Measurements from ENCODE around the gene MKRN2OS. TPM values are rescaled to one million over a fixed set of nuclear protein-coding genes. Genes with fewer than 3 reads are reported as not detected.
A peak's percentile ranks its signal among the peaks of the same experiment; 100 is the strongest.

MKRN2OS gene
- polyA plus RNA-seq, 2 of the 4 experiments (the other 2 are of a cell fraction): not detected

DNA sequence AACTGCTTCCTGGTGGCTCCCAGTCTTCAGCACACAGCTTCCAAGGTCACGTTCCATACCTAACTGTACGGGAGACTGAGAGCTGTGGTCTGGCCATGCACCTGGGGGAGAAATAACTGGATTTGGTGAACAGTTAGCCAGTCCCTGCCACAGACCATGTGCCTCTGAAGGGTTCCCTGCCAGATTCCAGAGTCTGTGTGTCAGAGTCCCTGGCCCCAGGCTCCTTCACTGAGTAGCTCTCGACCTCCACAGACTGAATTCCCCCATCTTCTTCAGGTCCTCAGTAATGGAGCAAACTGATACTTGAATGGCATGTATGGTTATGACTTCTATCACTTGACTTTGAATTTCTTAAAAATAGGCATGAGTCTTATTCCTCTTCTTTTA is 17.5 kb downstream of the MKRN2OS start:
- WGBS (ENCODE audit: missing lambda C conversion rate): 90% methylated on average over 3 of the region's 3 CpGs
- POLR2A ChIA-PET: no interaction called here
- ATAC-seq (no peak), FAIRE-seq (no peak), DNase-seq (ENCODE audit: low read depth in 1 of 2, low spot score in 1 of 2) (no peak)
- Histone ChIP-seq H3K4me3 (no peak overlapping the region), H3K9me3 (no peaks in the 10 kb centered on the region), H3K4me1 (no peaks in the 10 kb centered on the region), H3K4me2 (no peak overlapping the region), H3K27ac (no peak overlapping the region)
- CTCF ChIA-PET: no interaction called here
- TF ChIP-seq, protein P1, sequence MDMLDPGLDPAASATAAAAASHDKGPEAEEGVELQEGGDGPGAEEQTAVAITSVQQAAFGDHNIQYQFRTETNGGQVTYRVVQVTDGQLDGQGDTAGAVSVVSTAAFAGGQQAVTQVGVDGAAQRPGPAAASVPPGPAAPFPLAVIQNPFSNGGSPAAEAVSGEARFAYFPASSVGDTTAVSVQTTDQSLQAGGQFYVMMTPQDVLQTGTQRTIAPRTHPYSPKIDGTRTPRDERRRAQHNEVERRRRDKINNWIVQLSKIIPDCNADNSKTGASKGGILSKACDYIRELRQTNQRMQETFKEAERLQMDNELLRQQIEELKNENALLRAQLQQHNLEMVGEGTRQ (IDR thresholded peaks at IDR 0.05): no peak
- TF ChIP-seq TP53 (CRISPR knock-in tag; IDR thresholded peaks at IDR 0.05): no peak
- no peak for TF ChIP-seq HOXB5 (CRISPR knock-in tag; IDR thresholded peaks at IDR 0.05)
- TF ChIP-seq NR3C1 (IDR thresholded peaks at IDR 0.05): no peak
- TF ChIP-seq NPAS2 (CRISPR knock-in tag; IDR thresholded peaks at IDR 0.05; ENCODE audit: borderline replicate concordance): no peak

DNA sequence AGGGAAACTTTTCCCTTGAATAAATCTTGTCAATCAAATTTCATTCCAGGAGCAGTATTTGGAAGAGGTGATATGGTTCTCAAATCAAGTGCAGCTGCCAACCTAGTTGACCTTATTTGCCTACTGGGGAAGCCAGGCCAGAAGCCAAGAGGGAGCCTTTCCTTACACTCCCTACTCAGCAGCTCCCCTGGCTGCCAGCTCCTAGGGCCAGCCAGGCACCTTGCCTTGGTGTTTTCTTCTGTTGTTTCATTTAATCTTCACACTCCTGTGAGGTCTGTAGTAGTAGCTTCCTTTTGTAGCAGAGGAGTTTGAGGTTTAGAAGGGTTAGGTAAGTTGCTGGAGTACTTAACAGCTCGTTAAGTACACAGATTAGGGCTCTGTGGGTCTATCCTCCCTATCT is 22.6 kb downstream of the MKRN2OS start:
- DNase-seq (ENCODE audit: low read depth in 1 of 2, low spot score in 1 of 2): no peak
- ChIA-PET POLR2A (interaction anchor here (0.7 kb wide), 1 partner anchor 38 kb away, joined by 3 read pairs; the partner anchor contains the start of gene TSEN2), CTCF (interaction anchor here (1.3 kb wide), 1 partner anchor 58 kb away, joined by 5 read pairs; no protein-coding TSS in a partner anchor)
- Histone ChIP-seq H3K4me1 (no peaks in the 10 kb centered on the region), H3K4me2 (no peak overlapping the region), H3K27ac (no peak overlapping the region), H3K4me3 (no peak overlapping the region), H3K9me3 (no peaks in the 10 kb centered on the region)
- TF ChIP-seq TP53 (CRISPR knock-in tag; IDR thresholded peaks at IDR 0.05) (no peak), MAZ (IDR thresholded peaks at IDR 0.05; ENCODE audit: borderline replicate concordance, low read depth, low read length) (no peak), RCOR1 (IDR thresholded peaks at IDR 0.05; ENCODE audit: low read depth, low read length) (no peak), NFE2L2 (conservative IDR thresholded peaks at IDR 0.05; ENCODE audit: low read length) (no peak), FOXS1 (CRISPR knock-in tag; IDR thresholded peaks at IDR 0.05) (no peak), HOXB13 (CRISPR knock-in tag; IDR thresholded peaks at IDR 0.05; ENCODE audit: low read depth) (no peak), NR3C1 (IDR thresholded peaks at IDR 0.05) (no peak)
- TF ChIP-seq, protein P2, sequence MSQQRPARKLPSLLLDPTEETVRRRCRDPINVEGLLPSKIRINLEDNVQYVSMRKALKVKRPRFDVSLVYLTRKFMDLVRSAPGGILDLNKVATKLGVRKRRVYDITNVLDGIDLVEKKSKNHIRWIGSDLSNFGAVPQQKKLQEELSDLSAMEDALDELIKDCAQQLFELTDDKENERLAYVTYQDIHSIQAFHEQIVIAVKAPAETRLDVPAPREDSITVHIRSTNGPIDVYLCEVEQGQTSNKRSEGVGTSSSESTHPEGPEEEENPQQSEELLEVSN (IDR thresholded peaks at IDR 0.05; ENCODE audit: borderline replicate concordance, low read depth): no peak
- ATAC-seq: peak; percentile 27 to 56; a peak in 1 of 6 replicates
- FAIRE-seq: no peak
- WGBS (ENCODE audit: missing lambda C conversion rate): 88% methylated on average over 1 of the region's 1 CpG

DNA sequence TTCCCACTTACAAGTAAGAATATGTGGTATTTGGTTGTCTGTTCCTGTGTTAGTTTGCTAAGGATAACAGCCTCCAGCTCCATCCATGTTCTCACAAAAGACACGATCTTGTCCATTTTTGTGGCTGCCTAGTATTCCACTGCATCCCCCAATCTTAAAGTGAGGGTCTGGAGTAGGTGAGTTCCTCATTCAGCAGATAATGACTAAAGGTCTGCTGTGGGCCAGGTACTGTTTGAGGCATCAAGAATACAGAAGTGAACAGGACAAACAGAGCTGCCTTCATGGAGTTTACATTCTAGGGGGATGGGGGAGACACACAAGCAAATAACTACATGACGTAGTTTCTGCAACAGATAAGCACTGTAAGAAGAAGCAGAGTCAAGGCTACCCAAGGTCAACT is 24.3 kb downstream of the MKRN2OS start:
- no peaks in the 10 kb centered on the region for H3K9me3 ChIP-seq
- 89% methylated on average over 2 of the region's 2 CpGs for WGBS (ENCODE audit: missing lambda C conversion rate)
- CTCF ChIA-PET: interaction anchor here (0.6 to 1.9 kb wide), 3 partner anchors 11 to 36 kb away, joined by 3 to 4 read pairs (median 4); no protein-coding TSS in a partner anchor
- no peaks in the 10 kb centered on the region for H3K4me1 ChIP-seq
- no peak for TF ChIP-seq FOSL2 (IDR thresholded peaks at IDR 0.05)
- TF ChIP-seq FOSL2 (CRISPR knock-in tag; IDR thresholded peaks at IDR 0.05): no peak
- no peak for TF ChIP-seq ESRRA (IDR thresholded peaks at IDR 0.05; ENCODE audit: borderline replicate concordance, low read length)
- no peak for TF ChIP-seq ZSCAN20 (CRISPR knock-in tag; IDR thresholded peaks at IDR 0.05)
- no peak for TF ChIP-seq ZC3H11A (IDR thresholded peaks at IDR 0.05)
- TF ChIP-seq, protein P3, sequence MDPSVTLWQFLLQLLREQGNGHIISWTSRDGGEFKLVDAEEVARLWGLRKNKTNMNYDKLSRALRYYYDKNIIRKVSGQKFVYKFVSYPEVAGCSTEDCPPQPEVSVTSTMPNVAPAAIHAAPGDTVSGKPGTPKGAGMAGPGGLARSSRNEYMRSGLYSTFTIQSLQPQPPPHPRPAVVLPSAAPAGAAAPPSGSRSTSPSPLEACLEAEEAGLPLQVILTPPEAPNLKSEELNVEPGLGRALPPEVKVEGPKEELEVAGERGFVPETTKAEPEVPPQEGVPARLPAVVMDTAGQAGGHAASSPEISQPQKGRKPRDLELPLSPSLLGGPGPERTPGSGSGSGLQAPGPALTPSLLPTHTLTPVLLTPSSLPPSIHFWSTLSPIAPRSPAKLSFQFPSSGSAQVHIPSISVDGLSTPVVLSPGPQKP (IDR thresholded peaks at IDR 0.05; ENCODE audit: low read depth, low read length): no peak
- no peak overlapping the region for H3K27ac ChIP-seq
- FAIRE-seq (no peak), ATAC-seq (no peak), DNase-seq (ENCODE audit: low read depth in 1 of 2, low spot score in 1 of 2) (no peak)
- H3K4me2 ChIP-seq: no peak overlapping the region
- no peak overlapping the region for H3K4me3 ChIP-seq
- POLR2A ChIA-PET: no interaction called here

DNA sequence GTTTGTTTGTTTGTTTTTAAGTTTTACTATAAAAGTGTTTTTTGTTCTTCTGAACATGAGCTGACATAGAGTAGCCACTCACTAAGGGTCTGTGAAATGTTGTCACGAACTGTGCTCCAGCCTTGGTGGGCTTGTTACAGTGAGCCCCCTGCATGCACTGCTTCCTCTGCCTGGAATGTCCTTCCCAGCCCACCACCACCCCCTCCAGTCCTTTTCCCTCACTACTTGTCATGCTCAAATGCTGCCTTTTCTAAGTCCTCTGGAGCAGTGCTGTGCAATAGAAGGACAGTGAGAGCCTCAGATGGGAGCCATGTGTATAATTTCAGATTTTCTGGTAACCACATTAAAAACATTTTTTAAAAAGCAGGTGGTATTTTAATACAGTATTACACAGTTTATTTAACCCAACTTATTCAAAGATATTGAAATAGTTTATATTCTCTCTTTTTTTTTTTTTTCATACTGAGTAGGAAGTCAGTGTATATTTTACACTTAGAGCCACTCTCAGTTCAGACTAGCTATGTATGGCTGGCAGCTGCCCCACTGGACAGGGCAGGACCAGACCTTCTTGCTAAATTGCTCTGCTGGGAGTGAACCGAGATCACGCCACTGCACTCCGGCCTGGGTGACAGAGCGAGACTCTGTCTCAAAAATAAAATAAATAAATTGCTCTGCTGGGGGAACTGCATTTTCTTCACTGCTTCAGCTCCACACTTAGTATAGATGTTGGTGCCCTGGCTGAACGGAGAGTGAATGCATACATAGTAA is 26.9 kb downstream of the MKRN2OS start:
- H3K9me3 ChIP-seq: no peaks in the 10 kb centered on the region
- H3K27ac ChIP-seq: no peak overlapping the region
- DNase-seq (ENCODE audit: low read depth in 1 of 2, low spot score in 1 of 2) (no peak), FAIRE-seq (no peak), ATAC-seq (no peak)
- H3K4me2 ChIP-seq: no peak overlapping the region
- ChIA-PET CTCF (interaction anchor here (1.4 to 1.5 kb wide), 3 partner anchors 11 to 335 kb away, joined by 3 to 4 read pairs (median 3); no protein-coding TSS in a partner anchor), POLR2A (no interaction called here)
- H3K4me1 ChIP-seq: no peaks in the 10 kb centered on the region
- 88% methylated on average over 6 of the region's 6 CpGs for WGBS (ENCODE audit: missing lambda C conversion rate)
- no peak overlapping the region for H3K4me3 ChIP-seq
- TF ChIP-seq MAFK (IDR thresholded peaks at IDR 0.05; ENCODE audit: partially characterized antibody): no peak
- no peak for TF ChIP-seq NFE2L2 (conservative IDR thresholded peaks at IDR 0.05; ENCODE audit: low read length)
- TF ChIP-seq, protein P4, sequence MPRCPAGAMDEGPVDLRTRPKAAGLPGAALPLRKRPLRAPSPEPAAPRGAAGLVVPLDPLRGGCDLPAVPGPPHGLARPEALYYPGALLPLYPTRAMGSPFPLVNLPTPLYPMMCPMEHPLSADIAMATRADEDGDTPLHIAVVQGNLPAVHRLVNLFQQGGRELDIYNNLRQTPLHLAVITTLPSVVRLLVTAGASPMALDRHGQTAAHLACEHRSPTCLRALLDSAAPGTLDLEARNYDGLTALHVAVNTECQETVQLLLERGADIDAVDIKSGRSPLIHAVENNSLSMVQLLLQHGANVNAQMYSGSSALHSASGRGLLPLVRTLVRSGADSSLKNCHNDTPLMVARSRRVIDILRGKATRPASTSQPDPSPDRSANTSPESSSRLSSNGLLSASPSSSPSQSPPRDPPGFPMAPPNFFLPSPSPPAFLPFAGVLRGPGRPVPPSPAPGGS (IDR thresholded peaks at IDR 0.05): no peak
- TF ChIP-seq, protein P2 (IDR thresholded peaks at IDR 0.05; ENCODE audit: borderline replicate concordance, low read depth): no peak
- no peak for TF ChIP-seq RNF2 (IDR thresholded peaks at IDR 0.05; ENCODE audit: borderline replicate concordance, low read depth)
- no peak for TF ChIP-seq CHD4 (IDR thresholded peaks at IDR 0.05; ENCODE audit: borderline replicate concordance)
- no peak for TF ChIP-seq HOXB13 (CRISPR knock-in tag; IDR thresholded peaks at IDR 0.05; ENCODE audit: low read depth)
- TF ChIP-seq FOSB (CRISPR knock-in tag; IDR thresholded peaks at IDR 0.05): no peak
- no peak for TF ChIP-seq FOXS1 (CRISPR knock-in tag; IDR thresholded peaks at IDR 0.05)

Measured in A549 (cell line).